WTC11 (cell line): ENCODE measurements around the gene MAST4. TPM values are rescaled to one million over a fixed set of nuclear protein-coding genes. Genes with fewer than 3 reads are reported as not detected.
"Not testable (repeated sequence)": the region's sequence is repeated elsewhere in the genome, so short reads cannot be mapped to it uniquely, and the experiment has no call there.

Source experiments
- ATAC-seq: fragments of 200-7000 bp; cut with Tn5 transposase; 2 replicates; pipeline ENCODE4 v1.10.0; 2021; ENCODE audit warnings: mild to moderate bottlenecking, moderate library complexity
- CTCF ChIA-PET: fragments of 300-600 bp; sonication (Branson Sonifier 250); formaldehyde crosslinking; loops from one replicate; lab custom pipeline; 2021; ENCODE audit warnings: antibody characterized with exemption; lab: Charles Lee
- POLR2A ChIA-PET: fragments of 350-600 bp; sonication (Branson Sonifier 250); formaldehyde crosslinking; loops from one replicate; lab custom pipeline; 2021; ENCODE audit warnings: antibody characterized with exemption; lab: Charles Lee
- DNase-seq: peaks from one replicate; pipeline ENCODE4 v3.0.0; 2021; ENCODE audit warnings: low spot score
- H3K27ac Mint-ChIP-seq: 2 replicates; pipeline ENCODE4 v1.8.0; 2021; ENCODE audit warnings: mixed read lengths
- H3K27me3 Mint-ChIP-seq: 2 replicates; pipeline ENCODE4 v1.8.0; 2021; ENCODE audit warnings: low read depth, mild to moderate bottlenecking, moderate library complexity, mixed read lengths
- H3K36me3 Mint-ChIP-seq: 2 replicates; pipeline ENCODE4 v1.8.0; 2021; ENCODE audit warnings: mixed read lengths
- H3K4me1 Mint-ChIP-seq: 2 replicates; pipeline ENCODE4 v1.8.0; 2022; ENCODE audit warnings: mixed read lengths
- H3K4me3 Mint-ChIP-seq: 2 replicates; pipeline ENCODE4 v1.8.0; 2021; ENCODE audit warnings: mild to moderate bottlenecking, moderate library complexity, mixed read lengths
- H3K9me3 Mint-ChIP-seq: 2 replicates; pipeline ENCODE4 v1.8.0; 2021; ENCODE audit warnings: mixed read lengths
- ATF6 ChIP-seq: sonication (generic); formaldehyde crosslinking; IDR thresholded peaks from 2 replicates; pipeline ENCODE4 v1.8.1; 2023; ENCODE audit warnings: mild to moderate bottlenecking, missing genetic modification reagents
- FOXJ3 ChIP-seq: sonication (generic); formaldehyde crosslinking; IDR thresholded peaks from 2 replicates; pipeline ENCODE4 v1.9.0; 2021; ENCODE audit warnings: missing genetic modification reagents, mild to moderate bottlenecking, borderline replicate concordance
- FOXP4 ChIP-seq: sonication (generic); formaldehyde crosslinking; IDR thresholded peaks from 2 replicates; pipeline ENCODE4 v1.8.0; 2022; ENCODE audit warnings: mild to moderate bottlenecking, missing genetic modification reagents
- IRF2 ChIP-seq: sonication (generic); formaldehyde crosslinking; IDR thresholded peaks from 2 replicates; pipeline ENCODE4 v1.8.0; 2022; ENCODE audit warnings: low read depth, missing genetic modification reagents, borderline replicate concordance
- KAT7 ChIP-seq: sonication (generic); formaldehyde crosslinking; IDR thresholded peaks from 2 replicates; pipeline ENCODE4 v1.8.1; 2023; ENCODE audit warnings: missing genetic modification reagents, mild to moderate bottlenecking, borderline replicate concordance
- MLX ChIP-seq: sonication (generic); formaldehyde crosslinking; IDR thresholded peaks from 2 replicates; pipeline ENCODE4 v1.8.1; 2023; ENCODE audit warnings: mild to moderate bottlenecking, missing genetic modification reagents, moderate library complexity
- MXD4 ChIP-seq: fragments of 250-450 bp; sonication (Bioruptor Pico); IDR thresholded peaks from 2 replicates; pipeline ENCODE4 v1.8.0; 2021; ENCODE audit warnings: mild to moderate bottlenecking, moderate library complexity, borderline replicate concordance
- MYBL2 ChIP-seq: sonication (generic); formaldehyde crosslinking; IDR thresholded peaks from 2 replicates; pipeline ENCODE4 v1.8.1; 2023; ENCODE audit warnings: mild to moderate bottlenecking, moderate library complexity, missing genetic modification reagents
- NR3C1 ChIP-seq: sonication (generic); formaldehyde crosslinking; conservative IDR thresholded peaks from 2 replicates; pipeline ENCODE4 v1.8.1; 2023; ENCODE audit warnings: low read depth, mild to moderate bottlenecking, missing genetic modification reagents
- ZMAT4 ChIP-seq: fragments of 250-450 bp; sonication (Bioruptor Pico); IDR thresholded peaks from 2 replicates; pipeline ENCODE4 v1.9.0; 2021; ENCODE audit warnings: mild to moderate bottlenecking
- ZNF219 ChIP-seq: sonication (generic); formaldehyde crosslinking; IDR thresholded peaks from 2 replicates; pipeline ENCODE4 v1.8.0; 2023; ENCODE audit warnings: missing genetic modification reagents, mild to moderate bottlenecking, borderline replicate concordance
- ZNF317 ChIP-seq: sonication (generic); formaldehyde crosslinking; IDR thresholded peaks from 2 replicates; pipeline ENCODE4 v1.8.1; 2023; ENCODE audit warnings: low read depth, mild to moderate bottlenecking, moderate library complexity, missing genetic modification reagents, borderline replicate concordance
- total RNA-seq: library from RNA; stranded (reverse); gene quantifications from 3 replicates; pipeline ENCODE4 v1.2.3, GENCODE V29; 2021

The MAST4 gene
- total RNA-seq, 1 experiment from 2014 or later = 8.0 TPM

GRCh38 chr5:66689522-66690220 lies 93.5 kb downstream of the MAST4 start:
- Mint-ChIP-seq H3K4me1 (no peaks in the 10 kb centered on the region), H3K27ac (no peak overlapping the region), H3K27me3 (peaks cover 5% of the 10 kb centered on the region; the same call in 1 of the 2 replicates), H3K4me3 (no peak overlapping the region), H3K36me3 (no peaks in the 10 kb centered on the region), H3K9me3 (no peaks in the 10 kb centered on the region)
- CTCF ChIA-PET = interaction anchor here (1.3 kb wide), 1 partner anchor 384 kb away, joined by 4 read pairs; no protein-coding TSS in a partner anchor
- ATAC-seq (no peak), DNase-seq (no peak)
- no peak for TF ChIP-seq FOXP4 (CRISPR knock-in tag)
- no peak for TF ChIP-seq MLX (CRISPR knock-in tag)
- no peak for TF ChIP-seq IRF2 (CRISPR knock-in tag)
- TF ChIP-seq ATF6 (CRISPR knock-in tag) = no peak
- no peak for TF ChIP-seq KAT7 (CRISPR knock-in tag)
- TF ChIP-seq ZNF219 (CRISPR knock-in tag) = no peak
- no peak for TF ChIP-seq FOXJ3 (CRISPR knock-in tag)
- no peak for TF ChIP-seq MYBL2
- TF ChIP-seq MXD4 (CRISPR knock-in tag) = no peak
- no peak for TF ChIP-seq ZMAT4 (CRISPR knock-in tag)
- TF ChIP-seq NR3C1 (CRISPR knock-in tag) = no peak
- POLR2A ChIA-PET = no interaction called here

- Mint-ChIP-seq H3K36me3 (no peaks in the 10 kb centered on the region), H3K27ac (no peak overlapping the region), H3K4me1 (no peaks in the 10 kb centered on the region), H3K27me3 (peaks cover 31% of the 10 kb centered on the region), H3K4me3 (no peak overlapping the region), H3K9me3 (peaks cover 4% of the 10 kb centered on the region; the same call in 1 of the 2 replicates)
- no peak for TF ChIP-seq ZNF317 (CRISPR knock-in tag)
- DNase-seq = no peak
- ChIA-PET POLR2A (no interaction called here), CTCF (interaction anchor here (0.8 to 1.3 kb wide), 2 partner anchors 48 to 388 kb away, joined by 3 to 4 read pairs; no protein-coding TSS in a partner anchor)
- ATAC-seq = no peak
Observed at GRCh38 chr5:66694036-66694435, 97.8 kb downstream of the MAST4 start.

GRCh38 chr5:66695840-66696239 lies 99.6 kb downstream of the MAST4 start:
- H3K36me3 Mint-ChIP-seq, CTCF ChIA-PET, H3K4me1 Mint-ChIP-seq, DNase-seq, POLR2A ChIA-PET, H3K9me3 Mint-ChIP-seq, ATAC-seq, H3K27ac Mint-ChIP-seq, H3K4me3 Mint-ChIP-seq: not testable (repeated sequence)
- peaks cover 42% of the 10 kb centered on the region for H3K27me3 Mint-ChIP-seq
